Measurements from ENCODE around the gene CRYBG1.

Gene CRYBG1

GRCh38 chr6:106413722-106414121 is 53.2 kb downstream of the CRYBG1 start:
- Mint-ChIP-seq H3K27ac (ENCODE audit: low read depth) (no peak overlapping the region), H3K36me3 (ENCODE audit: insufficient read depth) (no peaks in the 10 kb centered on the region), H3K9me3 (no peaks in the 10 kb centered on the region), H3K4me3 (no peak overlapping the region), H3K4me1 (no peaks in the 10 kb centered on the region), H3K27me3 (peaks cover 51% of the 10 kb centered on the region)
- ATAC-seq (replicated peaks; ENCODE audit: extremely low read depth, poor library complexity, severe bottlenecking) (no peak), DNase-seq (ENCODE audit: low spot score in 2 of 2) (no peak)

- ATAC-seq (replicated peaks; ENCODE audit: extremely low read depth, poor library complexity, severe bottlenecking) (no peak), DNase-seq (ENCODE audit: low spot score in 2 of 2) (no peak)
- no peaks in the 10 kb centered on the region for H3K36me3 Mint-ChIP-seq (ENCODE audit: insufficient read depth)
- H3K4me1 Mint-ChIP-seq: no peaks in the 10 kb centered on the region
- H3K9me3 Mint-ChIP-seq: no peaks in the 10 kb centered on the region
- H3K4me3 Mint-ChIP-seq: no peak overlapping the region
- H3K27me3 Mint-ChIP-seq: peaks cover 39% of the 10 kb centered on the region
- no peak overlapping the region for H3K27ac Mint-ChIP-seq (ENCODE audit: low read depth)
These were observed 55.4 kb downstream of the CRYBG1 start for GRCh38 chr6:106415921-106416320.

GRCh38 chr6:106417572-106418147 is 57.1 kb downstream of the CRYBG1 start:
- Mint-ChIP-seq H3K4me3 (no peak overlapping the region), H3K36me3 (ENCODE audit: insufficient read depth) (no peaks in the 10 kb centered on the region), H3K27me3 (peaks cover 39% of the 10 kb centered on the region), H3K9me3 (no peaks in the 10 kb centered on the region), H3K4me1 (no peaks in the 10 kb centered on the region), H3K27ac (ENCODE audit: low read depth) (no peak overlapping the region)
- no peak for ATAC-seq (replicated peaks; ENCODE audit: extremely low read depth, poor library complexity, severe bottlenecking)
- DNase-seq (ENCODE audit: low spot score in 2 of 2): no peak

- no peak for ATAC-seq (replicated peaks; ENCODE audit: extremely low read depth, poor library complexity, severe bottlenecking)
- Mint-ChIP-seq H3K4me3 (no peak overlapping the region), H3K9me3 (no peaks in the 10 kb centered on the region), H3K36me3 (ENCODE audit: insufficient read depth) (no peaks in the 10 kb centered on the region), H3K27me3 (peaks cover 31% of the 10 kb centered on the region), H3K27ac (ENCODE audit: low read depth) (no peak overlapping the region), H3K4me1 (no peaks in the 10 kb centered on the region)
- DNase-seq (ENCODE audit: low spot score in 2 of 2): no peak
These were observed 59.5 kb downstream of the CRYBG1 start for GRCh38 chr6:106419900-106420613.

GRCh38 chr6:106421496-106421895 is 61.0 kb downstream of the CRYBG1 start:
- H3K27ac Mint-ChIP-seq (ENCODE audit: low read depth): no peak overlapping the region
- no peaks in the 10 kb centered on the region for H3K4me1 Mint-ChIP-seq
- ATAC-seq (replicated peaks; ENCODE audit: extremely low read depth, poor library complexity, severe bottlenecking): no peak
- no peak for DNase-seq (ENCODE audit: low spot score in 2 of 2)
- H3K36me3 Mint-ChIP-seq (ENCODE audit: insufficient read depth): no peaks in the 10 kb centered on the region
- no peak overlapping the region for H3K4me3 Mint-ChIP-seq
- no peaks in the 10 kb centered on the region for H3K9me3 Mint-ChIP-seq
- peaks cover 21% of the 10 kb centered on the region for H3K27me3 Mint-ChIP-seq

- Mint-ChIP-seq H3K27ac (ENCODE audit: low read depth) (no peak overlapping the region), H3K36me3 (ENCODE audit: insufficient read depth) (no peaks in the 10 kb centered on the region), H3K4me3 (no peak overlapping the region), H3K4me1 (no peaks in the 10 kb centered on the region), H3K9me3 (no peaks in the 10 kb centered on the region), H3K27me3 (peaks cover 15% of the 10 kb centered on the region)
- no peak for DNase-seq (ENCODE audit: low spot score in 2 of 2)
- no peak for ATAC-seq (replicated peaks; ENCODE audit: extremely low read depth, poor library complexity, severe bottlenecking)
These were observed 62.0 kb downstream of the CRYBG1 start for GRCh38 chr6:106422534-106422933.

GRCh38 chr6:106425382-106425781 is 64.9 kb downstream of the CRYBG1 start:
- DNase-seq (ENCODE audit: low spot score in 2 of 2) (no peak), ATAC-seq (replicated peaks; ENCODE audit: extremely low read depth, poor library complexity, severe bottlenecking) (no peak)
- no peaks in the 10 kb centered on the region for H3K9me3 Mint-ChIP-seq
- H3K27me3 Mint-ChIP-seq: no peaks in the 10 kb centered on the region
- no peak overlapping the region for H3K27ac Mint-ChIP-seq (ENCODE audit: low read depth)
- no peak overlapping the region for H3K4me3 Mint-ChIP-seq
- H3K36me3 Mint-ChIP-seq (ENCODE audit: insufficient read depth): no peaks in the 10 kb centered on the region
- H3K4me1 Mint-ChIP-seq: no peaks in the 10 kb centered on the region

GRCh38 chr6:106426250-106426970 is 65.9 kb downstream of the CRYBG1 start:
- no peaks in the 10 kb centered on the region for H3K36me3 Mint-ChIP-seq (ENCODE audit: insufficient read depth)
- no peak overlapping the region for H3K4me3 Mint-ChIP-seq
- H3K27ac Mint-ChIP-seq (ENCODE audit: low read depth): no peak overlapping the region
- DNase-seq (ENCODE audit: low spot score in 2 of 2) (no peak), ATAC-seq (replicated peaks; ENCODE audit: extremely low read depth, poor library complexity, severe bottlenecking) (no peak)
- H3K27me3 Mint-ChIP-seq: no peaks in the 10 kb centered on the region
- no peaks in the 10 kb centered on the region for H3K9me3 Mint-ChIP-seq
- H3K4me1 Mint-ChIP-seq: no peaks in the 10 kb centered on the region

GRCh38 chr6:106430466-106430865 is 69.9 kb downstream of the CRYBG1 start:
- no peaks in the 10 kb centered on the region for H3K9me3 Mint-ChIP-seq
- ATAC-seq (replicated peaks; ENCODE audit: extremely low read depth, poor library complexity, severe bottlenecking) (no peak), DNase-seq (ENCODE audit: low spot score in 2 of 2) (no peak)
- no peak overlapping the region for H3K4me3 Mint-ChIP-seq
- no peak overlapping the region for H3K27ac Mint-ChIP-seq (ENCODE audit: low read depth)
- no peaks in the 10 kb centered on the region for H3K36me3 Mint-ChIP-seq (ENCODE audit: insufficient read depth)
- H3K4me1 Mint-ChIP-seq: no peaks in the 10 kb centered on the region
- H3K27me3 Mint-ChIP-seq: peaks cover 22% of the 10 kb centered on the region

GRCh38 chr6:106431405-106431804 is 70.9 kb downstream of the CRYBG1 start:
- Mint-ChIP-seq H3K27me3 (peaks cover 22% of the 10 kb centered on the region), H3K27ac (ENCODE audit: low read depth) (no peak overlapping the region), H3K4me1 (no peaks in the 10 kb centered on the region), H3K9me3 (no peaks in the 10 kb centered on the region), H3K36me3 (ENCODE audit: insufficient read depth) (no peaks in the 10 kb centered on the region), H3K4me3 (no peak overlapping the region)
- ATAC-seq (replicated peaks; ENCODE audit: extremely low read depth, poor library complexity, severe bottlenecking) (no peak), DNase-seq (ENCODE audit: low spot score in 2 of 2) (no peak)

GRCh38 chr6:106431972-106432371 is 71.5 kb downstream of the CRYBG1 start:
- DNase-seq (ENCODE audit: low spot score in 2 of 2): no peak
- ATAC-seq (replicated peaks; ENCODE audit: extremely low read depth, poor library complexity, severe bottlenecking): no peak

GRCh38 chr6:106434530-106434929 is 74.0 kb downstream of the CRYBG1 start:
- ATAC-seq (replicated peaks; ENCODE audit: extremely low read depth, poor library complexity, severe bottlenecking) (no peak), DNase-seq (ENCODE audit: low spot score in 2 of 2) (no peak)
- Mint-ChIP-seq H3K9me3 (no peaks in the 10 kb centered on the region), H3K36me3 (ENCODE audit: insufficient read depth) (no peaks in the 10 kb centered on the region), H3K27me3 (peaks cover 42% of the 10 kb centered on the region), H3K4me1 (no peaks in the 10 kb centered on the region), H3K4me3 (no peak overlapping the region), H3K27ac (ENCODE audit: low read depth) (no peak overlapping the region)

More at GRCh38 chr6:106431972-106432371, 71.5 kb downstream of the CRYBG1 start:
- Mint-ChIP-seq H3K9me3 (no peaks in the 10 kb centered on the region), H3K36me3 (ENCODE audit: insufficient read depth) (no peaks in the 10 kb centered on the region), H3K4me1 (no peaks in the 10 kb centered on the region), H3K27me3 (peaks cover 22% of the 10 kb centered on the region), H3K27ac (ENCODE audit: low read depth) (no peak overlapping the region), H3K4me3 (no peak overlapping the region)

- Mint-ChIP-seq H3K4me1 (no peaks in the 10 kb centered on the region), H3K9me3 (no peaks in the 10 kb centered on the region), H3K4me3 (no peak overlapping the region), H3K36me3 (ENCODE audit: insufficient read depth) (no peaks in the 10 kb centered on the region), H3K27ac (ENCODE audit: low read depth) (no peak overlapping the region), H3K27me3 (peaks cover 62% of the 10 kb centered on the region)
- ATAC-seq (replicated peaks; ENCODE audit: extremely low read depth, poor library complexity, severe bottlenecking): no peak
- no peak for DNase-seq (ENCODE audit: low spot score in 2 of 2)
These were observed 78.9 kb downstream of the CRYBG1 start for GRCh38 chr6:106439459-106439858.

Data from central memory CD8-positive, alpha-beta T cell (primary cell).